GM21717 (cell line): Measurements from ENCODE around the gene PRMT1.

Experiments used
- ATAC-seq: cut with Tn5 transposase; IDR thresholded peaks from one replicate; pipeline ENCODE4 v1.9.1; 2021; ENCODE audit warnings: mild to moderate bottlenecking, moderate library complexity; ENCODE audit not compliant: unreplicated experiment

The PRMT1 gene

DNA sequence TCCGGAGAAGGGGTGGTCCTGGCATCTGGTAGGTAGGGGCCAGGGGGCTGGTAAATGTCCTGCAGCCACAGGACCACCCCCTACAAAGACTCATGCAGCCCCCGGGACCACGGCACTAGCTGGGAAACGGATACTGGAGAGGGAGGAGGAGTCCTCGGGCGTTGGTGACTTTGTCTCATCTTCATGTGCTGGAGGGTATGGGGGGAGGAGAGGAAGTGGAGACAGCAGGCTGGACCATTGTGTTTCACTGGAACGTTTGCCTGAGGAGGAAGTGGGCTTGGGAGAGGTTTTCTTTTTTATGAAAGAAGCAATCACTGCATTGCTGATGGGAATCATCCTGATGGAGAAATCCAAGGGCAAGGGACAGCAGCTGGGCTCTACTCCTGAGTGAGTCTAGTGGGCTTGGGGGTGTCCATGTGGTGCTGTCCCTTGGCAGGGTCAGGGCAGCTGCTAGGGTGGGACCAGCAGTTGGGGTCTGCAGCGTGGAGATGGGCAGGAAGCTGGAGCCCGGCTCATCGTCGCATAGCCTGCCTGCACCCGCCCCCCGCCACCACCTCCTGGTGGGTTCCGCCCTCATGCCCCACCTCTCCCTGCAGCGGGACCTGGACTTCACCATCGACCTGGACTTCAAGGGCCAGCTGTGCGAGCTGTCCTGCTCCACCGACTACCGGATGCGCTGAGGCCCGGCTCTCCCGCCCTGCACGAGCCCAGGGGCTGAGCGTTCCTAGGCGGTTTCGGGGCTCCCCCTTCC, 10.7 kb downstream of the PRMT1 start:
- ATAC-seq = no peak

DNA sequence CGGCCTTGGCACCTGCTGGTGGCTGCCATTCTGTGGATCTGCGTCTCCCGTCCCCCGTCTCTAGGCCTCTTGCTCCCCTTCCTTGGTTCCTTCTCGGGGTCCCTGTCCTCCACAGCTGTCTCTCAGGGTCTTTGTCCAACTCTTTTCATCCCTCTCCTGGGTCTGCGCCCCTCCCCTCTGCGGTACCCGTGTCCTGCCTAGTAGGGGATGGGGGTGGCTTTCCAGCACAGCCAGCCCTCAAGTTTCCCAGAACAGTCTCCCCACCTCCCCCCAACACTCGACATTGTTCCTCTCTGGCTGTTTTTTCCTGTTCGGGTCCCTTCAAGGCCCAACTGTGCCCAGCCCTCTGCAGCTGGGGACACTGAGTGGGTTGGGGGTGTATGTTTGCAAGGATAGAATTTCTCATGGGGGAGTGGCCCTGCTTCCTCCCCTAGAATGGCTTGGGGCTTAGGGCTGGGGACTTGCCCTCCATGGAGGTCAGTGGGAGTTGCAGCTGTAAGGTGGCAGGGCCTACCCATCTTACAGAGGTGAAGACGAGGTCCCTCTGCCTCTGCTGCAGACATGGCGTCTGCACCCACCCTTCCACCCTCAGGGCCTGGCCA, 11.6 kb downstream of the PRMT1 start:
- ATAC-seq = no peak

DNA sequence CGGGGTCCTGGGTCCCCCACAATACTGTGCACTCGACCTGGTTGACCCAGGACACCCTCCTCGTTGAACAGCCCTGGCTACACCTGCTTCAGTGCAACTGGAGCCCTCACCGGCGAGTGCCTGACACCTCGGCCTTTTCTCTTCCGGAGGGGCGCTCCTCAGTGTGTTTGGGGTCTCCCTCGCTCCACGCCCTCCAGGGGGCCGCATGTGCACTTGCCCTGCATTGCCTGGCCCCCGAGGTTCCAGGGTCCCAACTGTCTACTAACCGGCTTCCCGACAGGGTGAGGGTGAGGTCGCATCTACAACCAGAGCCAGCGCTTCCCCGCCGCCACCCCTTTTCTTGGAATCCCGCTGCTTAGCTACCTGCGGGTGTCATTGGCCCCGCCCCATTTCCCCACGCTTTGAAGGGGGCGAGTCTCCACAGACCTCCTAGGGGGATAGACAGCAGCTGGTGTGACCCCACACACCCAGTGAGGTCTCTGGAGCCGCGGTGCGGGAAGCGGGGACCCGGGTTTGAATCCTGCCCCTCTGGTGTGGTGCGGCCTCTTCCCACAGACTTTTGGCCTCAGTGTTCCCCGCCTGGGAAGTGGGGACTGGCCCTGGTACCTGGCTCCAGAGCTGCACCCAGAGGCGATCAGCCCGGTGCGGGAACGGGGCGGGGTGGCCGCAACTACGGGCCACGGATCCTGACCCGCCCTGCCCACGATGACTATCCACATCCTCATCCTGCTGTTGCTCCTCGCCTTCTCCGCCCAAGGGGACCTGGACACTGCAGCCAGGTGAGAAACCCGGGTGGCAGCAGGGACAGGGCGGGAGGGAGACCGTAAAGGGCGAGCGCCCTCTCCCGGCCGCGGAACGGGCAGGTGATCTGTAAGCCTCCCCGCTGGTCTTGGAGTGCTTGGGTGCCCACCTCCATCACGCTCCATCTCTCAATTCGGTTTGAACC, 12.3 kb downstream of the PRMT1 start, which contains the start of gene ADM5:
Gene ADM5 (plus strand): TSS at position 462 of the 946 bp plus-strand sequence. CDS start 244 bp downstream, at position 706.
- ATAC-seq = no peak

DNA sequence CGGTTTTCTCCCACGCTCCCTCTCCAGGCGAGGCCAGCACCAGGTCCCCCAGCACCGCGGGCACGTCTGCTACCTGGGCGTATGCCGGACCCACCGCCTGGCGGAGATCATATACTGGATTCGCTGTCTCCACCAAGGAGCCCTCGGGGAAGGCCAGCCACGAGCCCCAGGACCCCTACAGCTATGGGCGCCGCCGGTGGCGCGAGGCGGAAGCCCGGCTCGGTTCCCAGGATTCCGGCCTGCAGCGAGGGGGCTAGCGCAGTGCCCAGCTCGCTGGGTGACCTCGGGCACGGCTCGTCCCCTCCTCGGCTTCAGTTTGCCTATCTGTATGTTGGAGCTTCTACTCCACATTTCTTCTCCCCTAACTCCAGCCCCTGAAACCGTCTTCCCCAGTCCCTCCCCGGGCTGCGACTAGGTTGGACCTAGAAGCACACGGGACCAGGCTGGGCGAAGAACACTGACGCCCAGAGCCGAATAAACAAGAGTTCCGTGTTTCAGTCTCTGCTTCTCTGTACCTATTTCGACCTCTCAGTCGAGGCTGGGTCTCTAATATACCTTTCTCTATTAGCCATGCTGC, 13.1 kb downstream of the PRMT1 start:
- ATAC-seq = no peak

GRCh38 chr19:49690656-49691242, 13.7 kb downstream of the PRMT1 start, which contains the start of gene CPT1C:
CPT1C (plus strand) TSS chr19:49691116; CDS start chr19:49692253, 1,137 bp downstream.
- no peak for ATAC-seq

GRCh38 chr19:49691243-49692146, 14.4 kb downstream of the PRMT1 start:
- ATAC-seq = no peak

GRCh38 chr19:49692147-49692506, 15.1 kb downstream of the PRMT1 start:
- no peak for ATAC-seq

DNA sequence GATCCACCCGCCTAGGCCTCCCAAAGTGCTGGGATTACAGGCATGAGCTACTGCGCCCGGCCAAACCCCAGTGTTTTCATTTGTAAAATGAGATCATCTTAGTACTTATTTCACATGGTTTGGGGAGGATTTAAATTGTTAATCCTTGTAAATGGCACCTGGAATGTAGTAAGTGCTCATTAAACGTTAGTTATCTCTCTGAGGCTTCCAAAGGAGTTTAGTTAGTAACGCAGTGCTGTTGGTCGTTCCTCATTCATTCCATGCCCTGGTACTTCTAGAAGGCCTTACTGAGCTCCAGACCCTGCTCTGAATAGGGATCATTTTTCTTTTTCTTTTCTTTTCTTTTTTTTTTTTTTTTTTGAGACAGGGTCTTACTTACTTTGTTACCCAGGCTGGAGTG, 19.0 kb downstream of the PRMT1 start:
- no peak for ATAC-seq

DNA sequence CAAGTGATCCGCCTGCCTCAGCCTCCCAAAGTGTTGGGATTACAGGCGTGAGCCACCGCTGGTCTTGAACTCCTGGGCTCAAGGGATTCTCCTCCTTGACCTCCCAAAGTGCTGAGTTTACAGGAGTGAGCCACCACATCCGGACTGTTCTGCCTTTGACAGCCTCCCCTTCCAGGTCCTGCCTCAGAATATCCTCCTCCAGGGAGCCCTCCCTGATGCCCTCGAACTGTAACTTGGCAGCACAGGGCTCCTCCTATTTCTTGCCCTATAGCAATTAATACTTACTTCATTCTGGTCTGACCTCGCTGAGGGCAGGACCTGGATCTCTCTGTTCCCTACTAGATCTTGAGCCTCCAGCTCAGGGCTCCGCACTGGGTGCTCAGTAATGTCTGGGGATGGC, 19.8 kb downstream of the PRMT1 start:
- ATAC-seq = no peak

DNA sequence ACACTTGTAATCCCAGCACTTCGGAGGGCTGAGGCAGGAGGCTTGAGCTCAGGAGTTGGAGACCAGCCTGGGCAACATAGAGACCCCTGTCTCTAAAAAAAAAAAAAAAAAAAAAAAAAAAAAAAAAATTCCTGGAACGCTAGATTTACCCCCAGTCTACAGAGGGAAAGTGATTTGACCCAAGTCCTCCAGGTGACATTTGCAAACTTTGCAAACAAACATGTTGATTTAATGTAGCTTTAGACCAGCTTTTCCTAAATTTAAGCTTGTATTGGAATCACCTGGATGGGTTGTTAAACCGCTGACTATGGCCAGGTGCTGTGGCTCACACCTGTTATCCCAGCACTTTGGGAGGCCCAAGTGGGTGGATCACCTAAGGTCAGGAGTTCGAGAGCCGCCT, 22.3 kb downstream of the PRMT1 start:
- no peak for ATAC-seq

GRCh38 chr19:49700563-49700962, 23.5 kb downstream of the PRMT1 start:
- no peak for ATAC-seq

GRCh38 chr19:49701271-49701786, 24.3 kb downstream of the PRMT1 start:
- ATAC-seq = no peak

DNA sequence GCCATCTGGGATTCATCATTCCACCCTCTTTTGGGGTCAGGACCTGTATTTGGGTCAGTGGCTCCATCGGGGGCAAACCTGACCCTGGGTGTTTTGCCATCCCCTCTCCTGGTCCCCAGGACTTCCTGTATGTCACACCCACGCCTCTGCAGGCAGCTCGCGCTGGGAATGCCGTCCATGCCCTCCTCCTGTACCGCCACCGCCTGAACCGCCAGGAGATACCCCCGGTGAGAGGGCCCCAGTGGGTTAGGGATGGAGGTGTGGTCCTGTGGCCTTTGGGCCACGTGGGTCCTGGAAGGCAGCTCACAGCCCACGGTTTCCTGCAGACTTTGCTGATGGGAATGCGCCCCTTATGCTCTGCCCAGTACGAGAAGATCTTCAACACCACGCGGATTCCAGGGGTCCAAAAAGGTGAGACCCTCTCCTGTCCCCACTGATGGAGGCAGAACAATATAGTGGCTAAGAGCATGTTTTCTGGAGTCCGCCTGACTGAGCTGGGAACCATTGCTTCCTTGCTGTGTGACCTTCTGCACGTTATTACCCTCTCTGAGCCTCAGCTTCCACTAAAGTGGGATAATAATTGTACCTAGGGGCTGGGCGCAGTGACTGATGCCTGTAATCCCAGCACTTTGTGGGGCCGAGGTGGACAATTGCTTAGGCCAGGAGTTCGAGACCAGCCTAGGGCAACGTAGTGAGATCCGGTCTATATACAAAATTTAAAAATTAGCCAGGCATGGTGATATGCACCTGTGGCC, 28.0 kb downstream of the PRMT1 start:
- no peak for ATAC-seq

GRCh38 chr19:49705919-49706318, 28.8 kb downstream of the PRMT1 start:
- no peak for ATAC-seq

DNA sequence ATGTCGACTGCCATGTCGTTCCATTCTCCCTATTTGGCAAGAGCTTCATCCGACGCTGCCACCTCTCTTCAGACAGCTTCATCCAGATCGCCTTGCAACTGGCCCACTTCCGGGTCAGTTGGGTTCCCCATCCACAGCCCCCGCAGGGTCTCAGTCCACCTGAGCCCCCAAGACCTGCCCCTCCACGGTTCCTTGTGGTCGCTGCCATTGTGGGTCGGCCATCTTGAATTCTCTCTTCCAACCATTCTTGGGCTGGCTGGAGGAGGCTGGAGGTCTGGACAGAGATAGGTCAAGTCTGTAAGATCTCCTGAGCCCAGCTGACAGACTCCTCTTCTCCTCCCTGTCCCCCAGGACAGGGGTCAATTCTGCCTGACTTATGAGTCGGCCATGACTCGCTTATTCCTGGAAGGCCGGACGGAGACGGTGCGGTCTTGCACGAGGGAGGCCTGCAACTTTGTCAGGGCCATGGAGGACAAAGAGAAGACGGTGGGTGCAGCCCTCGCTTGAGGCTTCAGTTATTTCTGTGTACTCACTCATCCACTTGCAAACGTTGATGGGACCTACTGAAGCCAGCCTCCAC, 33.4 kb downstream of the PRMT1 start:
- no peak for ATAC-seq

DNA sequence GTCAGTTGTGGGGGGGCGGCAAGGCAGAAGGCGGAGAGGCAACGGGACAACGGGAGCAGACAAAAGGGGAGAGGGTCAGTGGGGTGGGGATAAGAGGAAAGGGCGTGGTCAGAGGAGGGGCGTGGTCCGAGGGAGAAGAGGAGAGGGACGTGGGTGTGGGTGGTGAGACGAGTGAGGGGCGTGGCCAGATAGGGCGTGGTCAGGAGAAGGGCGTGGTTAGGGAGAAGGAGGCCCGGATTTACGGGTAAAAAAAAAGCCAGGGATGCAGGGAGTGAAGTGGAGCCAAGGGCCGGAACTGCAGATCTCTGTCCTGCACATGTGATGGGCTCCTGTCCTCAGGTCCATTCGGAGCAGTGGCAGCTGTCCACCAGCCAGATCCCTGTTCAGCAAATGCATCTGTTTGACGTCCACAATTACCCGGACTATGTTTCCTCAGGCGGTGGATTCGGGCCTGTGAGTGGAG, 35.4 kb downstream of the PRMT1 start:
- no peak for ATAC-seq

GRCh38 chr19:49713236-49713845, 36.3 kb downstream of the PRMT1 start:
- no peak for ATAC-seq

GRCh38 chr19:49716154-49716553, 39.1 kb downstream of the PRMT1 start:
- no peak for ATAC-seq
